Measurements from ENCODE around the gene HTR7.
"Not testable (repeated sequence)": the region's sequence is repeated elsewhere in the genome, so short reads cannot be mapped to it uniquely, and the experiment has no call there.

The HTR7 gene

DNA sequence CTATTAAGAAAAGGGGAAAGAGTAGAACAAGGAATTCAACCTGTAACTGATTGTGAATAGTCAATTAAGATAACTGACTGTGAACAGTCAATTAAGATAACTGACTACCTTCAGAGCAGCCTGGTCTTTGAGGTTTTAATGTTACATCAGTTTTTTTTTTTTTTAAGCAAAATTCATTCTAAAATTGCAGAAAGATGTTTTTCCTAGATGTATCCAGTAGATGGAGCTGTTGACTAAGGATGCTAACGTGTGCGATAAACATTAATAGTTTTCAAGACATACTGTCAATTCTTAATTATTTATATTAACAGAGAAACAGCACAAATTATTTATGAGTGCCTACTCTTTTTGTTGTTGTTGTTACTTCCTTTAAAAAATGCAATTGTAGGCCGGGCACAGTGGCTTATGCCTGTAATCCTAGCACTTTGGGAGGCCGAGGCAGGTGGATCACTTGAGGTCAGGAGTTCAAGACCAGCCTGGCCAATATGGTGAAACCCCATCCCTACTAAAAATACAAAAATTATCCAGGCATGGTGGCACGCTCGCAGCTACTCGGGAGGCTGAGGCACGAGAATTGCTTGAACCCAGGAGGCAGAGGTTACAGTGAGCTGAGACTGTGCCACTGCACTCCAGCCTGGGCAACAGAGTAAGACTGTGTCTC, 22.4 kb upstream of the HTR7 start:
- not testable (repeated sequence) for H3K4me2 ChIP-seq (ENCODE audit: insufficient read depth, low read length); H2AFZ ChIP-seq (ENCODE audit: low read depth, low read length); H3K27me3 ChIP-seq (ENCODE audit: insufficient read depth, low read length, poor library complexity); H3K4me1 ChIP-seq (ENCODE audit: insufficient read depth, low read length); H4K20me1 ChIP-seq (ENCODE audit: insufficient read depth, low read length); DNase-seq; H3K4me3 ChIP-seq (ENCODE audit: low read depth in 1 of 2, low read length in 2 of 2); H3K79me2 ChIP-seq (ENCODE audit: insufficient read depth, low read length); H3K9ac ChIP-seq (ENCODE audit: low read depth, low read length); H3K9me3 ChIP-seq (ENCODE audit: insufficient read depth, low read length, severe bottlenecking)
- peak overlapping the region; percentile 25; the same call in 1 of the 2 replicates for H3K27ac ChIP-seq (ENCODE audit: low read length)
- peaks cover 72% of the 10 kb centered on the region for H3K36me3 ChIP-seq (ENCODE audit: insufficient read depth, low read length)
- peak; percentile 39; the same call in 2 of the 3 replicates for ATAC-seq (ENCODE audit: insufficient read depth, low read depth)
- peak; percentile 82 for TF ChIP-seq CTCF (IDR thresholded peaks at IDR 0.05; ENCODE audit: borderline replicate concordance, extremely low read depth, low read length, poor library complexity, severe bottlenecking)

GRCh38 chr10:90879062-90879461, 21.2 kb upstream of the HTR7 start:
- TF ChIP-seq CTCF (IDR thresholded peaks at IDR 0.05; ENCODE audit: borderline replicate concordance, extremely low read depth, low read length, poor library complexity, severe bottlenecking), result no peak
- TF ChIP-seq EZH2 (IDR thresholded peaks at IDR 0.05; ENCODE audit: borderline replicate concordance, low read depth, low read length, severe bottlenecking), result no peak
- no peaks in the 10 kb centered on the region for H4K20me1 ChIP-seq (ENCODE audit: insufficient read depth, low read length)
- H3K27me3 ChIP-seq (ENCODE audit: insufficient read depth, low read length, poor library complexity), result no peaks in the 10 kb centered on the region
- peaks cover 9% of the 10 kb centered on the region for H3K79me2 ChIP-seq (ENCODE audit: insufficient read depth, low read length)
- no peak overlapping the region for H3K9ac ChIP-seq (ENCODE audit: low read depth, low read length)
- DNase-seq, result no peak
- no peak overlapping the region for H3K27ac ChIP-seq (ENCODE audit: low read length)
- H3K4me3 ChIP-seq (ENCODE audit: low read depth in 1 of 2, low read length in 2 of 2), result no peak overlapping the region
- H2AFZ ChIP-seq (ENCODE audit: low read depth, low read length), result no peak overlapping the region
- H3K36me3 ChIP-seq (ENCODE audit: insufficient read depth, low read length), result peaks cover 64% of the 10 kb centered on the region
- no peak overlapping the region for H3K4me2 ChIP-seq (ENCODE audit: insufficient read depth, low read length)
- no peak for ATAC-seq (ENCODE audit: insufficient read depth, low read depth)
- peaks cover 15% of the 10 kb centered on the region for H3K4me1 ChIP-seq (ENCODE audit: insufficient read depth, low read length)
- H3K9me3 ChIP-seq (ENCODE audit: insufficient read depth, low read length, severe bottlenecking), result no peaks in the 10 kb centered on the region

DNA sequence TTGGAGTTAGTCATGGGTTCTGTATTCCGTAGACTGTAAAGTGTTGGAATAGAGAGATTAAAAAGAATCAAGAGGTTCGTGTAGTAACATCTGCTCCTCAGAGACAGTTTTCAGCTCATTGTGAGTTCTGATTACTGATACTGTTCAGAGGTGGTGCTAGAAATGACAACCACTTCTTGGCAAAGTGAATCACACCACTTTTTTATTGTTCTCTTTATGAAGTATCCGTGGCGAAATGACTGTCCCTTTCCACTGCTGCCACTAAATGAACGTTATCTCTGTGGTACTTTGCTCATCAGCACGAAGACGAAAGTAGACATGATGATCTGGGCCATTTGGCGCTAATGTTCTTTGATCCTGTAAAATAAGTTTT, 14.8 kb upstream of the HTR7 start:
- H4K20me1 ChIP-seq (ENCODE audit: insufficient read depth, low read length), result no peaks in the 10 kb centered on the region
- peaks cover 32% of the 10 kb centered on the region for H3K4me1 ChIP-seq (ENCODE audit: insufficient read depth, low read length)
- TF ChIP-seq EZH2 (IDR thresholded peaks at IDR 0.05; ENCODE audit: borderline replicate concordance, low read depth, low read length, severe bottlenecking) (no peak), CTCF (IDR thresholded peaks at IDR 0.05; ENCODE audit: borderline replicate concordance, extremely low read depth, low read length, poor library complexity, severe bottlenecking) (no peak)
- ATAC-seq (ENCODE audit: insufficient read depth, low read depth) (no peak), DNase-seq (no peak)
- H3K9me3 ChIP-seq (ENCODE audit: insufficient read depth, low read length, severe bottlenecking), result peaks cover 4% of the 10 kb centered on the region
- peaks cover 33% of the 10 kb centered on the region for H3K79me2 ChIP-seq (ENCODE audit: insufficient read depth, low read length)
- H3K9ac ChIP-seq (ENCODE audit: low read depth, low read length), result peak overlapping the region; percentile 69
- H3K27me3 ChIP-seq (ENCODE audit: insufficient read depth, low read length, poor library complexity), result no peaks in the 10 kb centered on the region
- peak overlapping the region; percentile 72 for H3K27ac ChIP-seq (ENCODE audit: low read length)
- peak overlapping the region; percentile 61 to 69 for H3K4me3 ChIP-seq (ENCODE audit: low read depth in 1 of 2, low read length in 2 of 2)
- H2AFZ ChIP-seq (ENCODE audit: low read depth, low read length), result peak overlapping the region; percentile 82; the same call in 1 of the 2 replicates
- H3K4me2 ChIP-seq (ENCODE audit: insufficient read depth, low read length), result peak overlapping the region; percentile 84
- H3K36me3 ChIP-seq (ENCODE audit: insufficient read depth, low read length), result peaks cover 23% of the 10 kb centered on the region

All from DND-41 (cell line).